CMK (cell line): ENCODE data around the gene RPE65.
"Not testable (repeated sequence)": the region's sequence is repeated elsewhere in the genome, so short reads cannot be mapped to it uniquely, and the experiment has no call there.

ENCODE experiments used
- DNase-seq: peaks from one replicate; pipeline ENCODE4 v3.0.0-alpha.2; 2010; ENCODE audit warnings: low read depth

RPE65 gene

DNA sequence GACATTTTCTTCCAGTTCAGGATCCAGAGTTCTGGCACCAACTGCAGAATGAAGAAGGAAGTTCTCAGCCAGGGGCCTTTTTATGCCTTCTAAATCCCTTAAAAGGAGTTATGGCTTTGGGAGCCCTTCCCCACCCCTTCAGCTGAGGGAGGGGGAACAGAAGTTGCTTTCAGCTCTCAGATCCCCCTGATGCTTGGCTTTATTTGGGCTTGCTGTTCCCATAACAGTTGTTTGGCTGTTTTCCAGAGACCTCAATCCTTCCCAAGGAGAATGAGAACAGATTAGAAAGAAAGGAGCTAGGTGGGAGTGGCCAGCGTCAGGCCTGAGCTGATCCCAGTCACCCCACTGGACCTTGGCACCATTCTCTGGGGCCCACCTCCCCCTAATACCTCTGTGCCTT, at the start of gene RPE65:
TSS of gene RPE65 (minus strand) at position 54 of the 400 bp plus-strand sequence. CDS start at position 5, 49 bp downstream.
- DNase-seq, result no peak

DNA sequence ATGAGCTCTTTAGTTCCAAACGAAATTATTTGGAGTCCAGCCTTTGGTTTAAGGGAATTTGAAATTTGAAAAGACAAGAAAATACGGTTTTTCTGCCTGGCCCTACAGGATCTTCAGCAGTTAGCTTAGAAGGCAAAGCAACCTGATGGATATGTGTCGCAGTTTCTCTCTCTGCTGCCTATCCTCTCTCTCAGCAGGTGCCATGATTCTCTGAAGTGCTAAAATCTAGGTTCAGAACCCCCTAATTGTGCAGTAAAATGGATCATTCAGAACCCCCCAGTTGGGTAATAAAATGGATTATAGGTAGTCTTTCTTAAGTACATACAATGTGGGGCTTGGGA, 47.6 kb upstream of the RPE65 start:
- DNase-seq, result no peak

DNA sequence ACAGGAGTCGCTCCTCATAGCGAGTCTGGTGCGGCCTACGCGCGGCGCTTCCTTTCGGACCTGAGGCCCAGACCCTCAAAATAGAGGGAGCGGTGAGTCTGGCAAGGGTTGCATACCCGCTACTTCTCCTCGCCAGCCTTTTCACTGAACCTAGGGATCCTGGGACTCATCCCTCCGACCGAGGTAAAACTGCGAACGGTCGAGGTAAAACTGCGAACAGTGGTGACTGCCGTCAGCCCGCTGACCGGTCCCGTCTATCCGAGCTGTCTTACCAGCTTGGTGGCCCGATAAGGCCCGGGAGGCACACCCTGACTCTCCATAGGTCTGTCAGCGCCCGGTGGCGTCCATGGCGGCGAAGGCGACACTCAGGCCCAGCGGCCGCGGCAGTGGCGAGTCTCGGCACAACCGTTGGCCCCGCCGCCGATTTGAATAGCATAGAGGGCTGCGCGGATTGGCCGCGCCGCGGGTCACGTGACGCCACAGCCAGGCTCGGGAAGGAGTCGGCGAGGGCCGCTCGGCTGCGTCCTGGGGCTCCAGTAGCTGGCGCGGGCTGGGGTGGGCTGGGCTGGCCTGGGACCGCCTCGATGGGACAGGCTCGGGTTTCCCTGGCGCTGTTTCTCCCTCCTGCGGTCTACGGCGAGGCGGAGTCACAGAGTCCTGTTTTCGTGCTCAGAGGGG, 47.1 kb upstream of the RPE65 start, which contains the start of gene DEPDC1:
TSS of gene DEPDC1 (minus strand) at position 403 of the 678 bp plus-strand sequence. CDS start at position 320, 83 bp downstream.
- peak; percentile 76 for DNase-seq

DNA sequence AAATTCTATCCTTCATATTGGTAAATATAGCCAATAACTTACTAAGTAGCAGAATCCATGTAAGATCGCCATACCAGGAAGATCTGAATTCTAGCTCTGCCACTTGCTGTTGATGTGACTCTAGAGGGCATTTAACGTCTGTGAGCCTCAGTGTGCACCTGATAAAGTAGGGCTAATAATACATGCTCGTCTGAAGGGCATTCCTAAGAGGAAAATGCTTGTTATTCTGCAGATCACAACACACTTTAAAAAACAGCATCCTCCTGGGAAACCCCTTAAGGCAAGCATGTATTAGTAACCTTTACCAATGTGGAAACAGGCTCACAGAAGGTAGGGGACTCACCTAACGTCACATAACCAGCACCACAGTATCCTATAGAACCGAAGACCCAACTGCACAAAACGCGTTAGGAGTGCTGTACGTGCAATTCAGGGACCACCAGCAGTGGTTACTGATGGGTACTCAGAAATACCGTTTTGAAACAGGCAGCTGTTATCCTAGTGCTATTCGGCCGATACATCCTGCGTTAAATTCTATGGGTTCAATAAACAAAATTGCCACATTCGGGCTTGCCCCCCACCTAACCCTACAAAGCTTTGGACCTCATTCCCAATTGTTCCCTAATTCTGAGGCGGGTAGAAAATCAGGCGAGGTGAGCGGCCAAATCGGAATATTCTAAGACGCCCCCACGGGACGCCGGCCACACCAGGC, 46.4 kb upstream of the RPE65 start:
- DNase-seq, result no peak

DNA sequence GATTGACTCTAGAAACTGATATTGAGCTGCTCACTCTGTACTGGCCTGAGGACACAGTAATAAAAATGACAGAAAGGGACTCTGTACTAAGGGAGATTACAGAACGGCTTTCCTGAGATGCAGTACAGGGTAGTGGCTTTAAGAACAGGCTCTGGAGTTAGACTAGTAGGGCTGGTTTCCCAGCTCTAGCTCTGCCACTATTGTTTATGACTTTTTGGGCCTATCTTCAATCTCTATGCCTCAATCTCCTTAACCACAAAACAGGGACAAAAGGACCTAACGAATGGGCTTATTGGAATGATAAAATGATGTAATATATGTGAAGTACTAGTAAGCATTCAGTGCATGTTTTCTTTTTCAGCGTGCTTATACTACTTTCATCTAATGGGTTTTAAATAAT, 45.8 kb upstream of the RPE65 start:
- no peak for DNase-seq

DNA sequence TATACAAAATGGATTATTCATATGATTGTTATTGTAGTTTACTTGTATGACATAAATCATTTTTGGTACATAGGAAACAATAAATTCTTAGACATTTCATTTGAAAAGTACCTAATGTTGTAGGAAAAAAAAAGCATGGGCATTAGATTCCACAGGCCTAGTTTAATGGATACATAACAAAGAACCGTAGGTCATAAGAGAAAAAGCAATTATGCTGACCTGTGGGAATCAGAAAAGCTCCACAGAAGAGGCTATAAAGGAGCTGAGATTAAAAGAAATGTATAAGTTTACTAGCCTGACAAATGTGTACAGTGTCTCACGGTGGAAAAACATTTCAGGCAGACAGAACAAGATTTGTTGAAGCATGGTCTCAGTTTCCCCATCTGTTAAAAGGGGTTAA, 43.4 kb upstream of the RPE65 start:
- DNase-seq, result no peak

DNA sequence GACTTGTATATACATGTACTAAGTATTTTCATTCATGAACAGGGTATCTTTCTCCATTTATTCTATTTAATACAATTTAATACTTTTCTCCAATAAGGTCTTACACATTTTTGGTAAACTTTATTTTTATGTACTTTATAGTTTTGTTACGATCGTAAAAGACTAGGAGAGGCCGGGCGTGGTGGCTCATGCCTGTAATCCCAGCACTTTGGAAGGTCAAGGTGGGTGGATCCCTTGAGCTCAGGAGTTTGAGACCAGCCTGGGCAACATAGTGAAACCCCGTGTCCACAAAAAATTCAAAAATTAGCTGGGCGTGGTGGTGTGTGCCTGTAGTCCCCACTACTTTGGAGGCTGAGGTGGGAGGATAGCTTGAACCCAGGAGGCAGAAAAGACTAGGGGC, 42.5 kb upstream of the RPE65 start:
- not testable (repeated sequence) for DNase-seq

DNA sequence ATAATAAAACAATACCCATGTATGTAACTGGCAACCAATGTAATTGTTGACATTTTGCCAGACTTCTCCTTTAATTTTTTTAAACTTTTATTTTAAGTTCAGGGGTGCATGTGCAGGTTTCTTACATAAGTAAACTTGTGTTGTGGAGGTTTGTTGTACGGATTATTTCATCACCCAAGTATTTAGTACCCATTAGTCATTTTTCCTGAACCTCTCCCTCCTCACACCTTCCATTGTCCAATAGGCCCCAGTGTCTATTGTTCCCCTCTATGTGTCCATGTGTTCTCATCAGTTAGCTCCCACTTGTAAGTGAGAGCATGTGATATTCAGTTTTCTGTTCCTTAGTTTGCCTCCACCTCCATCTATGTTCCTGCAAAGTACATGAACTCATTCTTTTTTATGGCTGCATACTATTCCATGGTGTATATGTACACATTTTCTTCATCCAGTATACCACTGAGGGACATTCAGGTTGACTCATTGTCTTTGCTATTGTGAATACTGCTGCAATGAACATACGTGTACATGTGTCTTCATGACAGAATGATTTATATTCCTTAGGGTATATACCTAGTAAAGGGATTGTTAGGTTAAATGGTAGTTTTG, 40.4 kb upstream of the RPE65 start:
- DNase-seq, result no peak

DNA sequence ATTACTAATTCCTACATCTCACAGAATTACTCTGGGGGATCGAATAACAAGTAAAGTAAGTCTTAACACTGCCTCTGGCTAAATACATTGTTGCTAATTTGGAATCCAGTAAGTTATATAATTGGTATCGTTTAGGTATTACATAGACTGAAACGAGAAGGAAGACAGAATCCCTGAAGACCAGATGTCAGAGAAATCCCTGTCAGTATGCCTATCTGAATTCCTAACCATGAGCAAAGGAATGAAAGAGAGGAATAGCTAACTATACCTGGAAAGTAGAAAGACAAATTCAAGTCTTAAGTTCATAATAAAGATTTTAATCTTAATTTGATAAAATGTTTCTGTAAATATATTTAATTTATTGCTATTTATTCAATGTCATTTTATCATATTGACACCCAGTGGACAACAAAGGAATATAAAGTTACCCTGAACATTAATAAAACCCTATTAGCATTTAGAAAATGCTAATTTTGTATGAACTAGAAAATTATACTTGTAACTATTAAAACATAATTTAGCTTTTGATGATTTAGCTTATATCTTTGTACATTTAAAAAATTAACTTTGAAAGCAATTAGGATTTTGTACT, 35.8 kb upstream of the RPE65 start:
- DNase-seq, result no peak

DNA sequence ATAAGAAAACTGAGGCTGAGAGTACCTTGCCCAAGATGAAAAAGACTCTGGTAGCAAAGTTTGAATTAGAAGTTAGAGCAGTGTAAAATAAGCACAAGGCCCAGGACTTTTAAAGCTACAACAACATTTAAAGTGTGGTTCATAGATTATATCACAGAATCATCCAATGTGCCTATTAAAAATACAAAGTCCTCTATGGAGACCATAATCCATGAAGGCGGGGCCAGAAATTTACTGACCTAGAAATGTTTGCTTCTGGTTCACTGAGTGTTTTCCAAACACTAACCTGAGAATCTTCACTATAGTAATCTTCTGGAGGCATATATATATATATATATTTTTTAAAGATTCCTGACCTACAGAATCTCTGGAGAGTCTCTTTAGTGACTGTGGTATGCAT, 34.9 kb upstream of the RPE65 start:
- DNase-seq, result no peak

DNA sequence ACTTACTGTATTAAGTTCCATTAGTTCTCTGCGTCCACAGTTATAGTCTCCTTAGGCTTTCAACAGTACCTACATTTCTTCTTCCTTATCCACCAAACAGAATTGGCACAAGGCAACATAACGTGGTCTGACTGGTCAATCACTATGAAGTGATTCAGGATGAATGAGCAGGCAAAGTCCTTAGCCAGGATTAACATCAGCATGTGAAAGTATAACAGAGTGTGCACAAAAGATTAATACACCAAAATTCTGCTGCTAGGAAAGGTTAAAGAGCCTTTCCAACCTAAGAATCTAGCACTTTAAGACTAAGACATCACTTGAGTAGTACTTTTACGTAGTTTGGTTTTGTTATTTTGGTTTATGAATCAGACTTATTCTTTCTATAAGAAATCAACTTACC, 31.3 kb upstream of the RPE65 start:
- no peak for DNase-seq

DNA sequence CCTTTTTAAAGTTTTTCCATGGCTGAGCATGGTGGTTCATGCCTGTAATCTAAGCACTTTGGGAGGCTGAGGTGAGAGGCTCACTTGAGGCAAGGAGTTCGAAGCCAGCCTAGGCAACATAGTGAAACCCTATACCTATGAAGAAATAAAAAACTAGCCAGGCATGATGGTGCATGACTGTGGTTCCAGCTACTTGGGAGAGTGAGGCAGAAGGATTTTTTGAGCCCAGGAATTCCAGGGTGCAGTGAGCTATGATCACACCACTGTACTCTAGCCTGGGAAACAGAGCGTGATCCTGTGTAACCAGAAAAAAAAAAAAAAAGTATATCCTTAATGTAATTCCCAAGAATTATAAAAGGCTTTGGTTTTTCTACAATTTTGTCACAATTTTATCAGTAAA, 29.7 kb upstream of the RPE65 start:
- no peak for DNase-seq

DNA sequence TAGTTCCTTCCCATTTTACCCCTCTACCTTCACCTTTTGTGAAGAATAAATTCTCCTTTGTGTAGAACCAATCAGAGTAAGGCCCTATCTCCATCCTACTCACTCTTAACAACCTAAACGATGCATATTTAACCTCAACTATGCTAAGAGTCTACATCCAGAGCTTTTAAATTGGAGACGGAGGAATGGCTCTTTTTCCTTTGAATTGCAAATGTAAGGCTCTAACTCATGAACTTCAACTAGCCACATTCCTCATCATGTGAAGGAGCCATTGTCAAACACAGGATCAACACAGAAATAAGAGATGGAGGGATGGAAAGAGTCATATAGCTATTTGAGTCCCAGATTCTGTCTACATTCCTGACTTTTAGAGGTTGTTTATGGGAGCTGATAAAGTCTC, 28.9 kb upstream of the RPE65 start:
- no peak for DNase-seq

DNA sequence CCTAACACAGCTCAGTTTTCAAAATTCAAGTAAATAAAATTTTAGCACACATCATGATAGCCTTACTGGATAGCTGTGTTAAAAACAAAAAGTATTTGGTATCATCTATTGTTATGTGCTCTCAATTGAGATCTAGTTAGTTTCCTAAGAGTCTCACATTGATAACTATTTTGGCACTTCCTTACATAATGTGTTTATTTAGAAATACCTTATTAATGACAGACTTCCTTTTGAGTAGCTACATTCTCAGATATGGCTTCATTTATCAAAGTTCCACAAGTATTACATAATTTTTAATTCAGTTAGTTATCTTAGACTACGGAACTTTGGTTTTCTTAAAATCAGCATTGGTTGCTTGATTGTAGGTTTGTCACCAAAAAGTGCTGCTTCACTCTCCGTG, 26.9 kb upstream of the RPE65 start:
- not testable (repeated sequence) for DNase-seq

DNA sequence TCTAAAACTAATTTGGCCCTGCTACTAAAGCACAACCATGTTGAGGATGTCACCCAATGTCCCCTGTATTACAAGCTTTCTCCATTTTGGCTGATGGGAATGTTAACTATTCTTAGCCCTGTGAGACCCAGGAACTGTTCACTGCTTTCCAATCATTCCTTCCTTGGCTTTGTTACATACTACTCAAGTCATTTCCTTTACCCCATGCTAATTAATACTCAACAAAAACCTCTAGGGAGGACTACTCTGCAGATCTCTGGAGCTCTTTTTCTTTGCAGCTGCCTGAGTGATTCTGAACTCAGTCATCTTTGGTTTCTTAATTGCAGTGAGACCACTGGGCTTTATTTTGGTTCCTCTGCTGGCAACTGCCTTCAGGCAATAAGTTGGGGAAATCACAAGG, 23.3 kb upstream of the RPE65 start:
- DNase-seq, result no peak

DNA sequence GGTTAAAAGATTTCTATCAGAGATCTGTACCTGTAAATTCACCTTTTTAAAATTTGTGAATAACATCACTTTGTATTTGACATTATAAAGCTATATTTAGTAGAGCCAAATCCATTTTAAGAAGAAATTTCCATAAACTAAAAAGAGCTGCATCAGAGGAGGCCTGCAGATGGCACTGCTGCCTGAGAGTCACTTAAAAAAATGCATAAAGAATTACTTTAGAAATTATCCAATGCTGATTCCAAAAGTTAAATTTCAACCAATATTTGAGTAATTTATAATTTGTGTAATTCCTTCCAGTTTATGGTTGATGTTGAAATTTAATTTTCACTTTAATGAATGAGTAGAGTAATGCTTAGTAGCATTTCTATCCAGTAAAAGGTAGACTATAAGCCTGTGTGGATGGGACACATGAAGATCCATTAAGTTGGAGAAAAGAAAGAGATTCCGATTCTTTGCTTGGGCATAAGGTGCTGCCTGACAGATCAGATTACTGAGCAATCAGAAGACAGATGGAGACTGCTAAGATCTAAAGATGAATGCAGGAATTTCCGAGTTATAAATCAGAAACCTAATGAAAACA, 20.7 kb upstream of the RPE65 start:
- no peak for DNase-seq

DNA sequence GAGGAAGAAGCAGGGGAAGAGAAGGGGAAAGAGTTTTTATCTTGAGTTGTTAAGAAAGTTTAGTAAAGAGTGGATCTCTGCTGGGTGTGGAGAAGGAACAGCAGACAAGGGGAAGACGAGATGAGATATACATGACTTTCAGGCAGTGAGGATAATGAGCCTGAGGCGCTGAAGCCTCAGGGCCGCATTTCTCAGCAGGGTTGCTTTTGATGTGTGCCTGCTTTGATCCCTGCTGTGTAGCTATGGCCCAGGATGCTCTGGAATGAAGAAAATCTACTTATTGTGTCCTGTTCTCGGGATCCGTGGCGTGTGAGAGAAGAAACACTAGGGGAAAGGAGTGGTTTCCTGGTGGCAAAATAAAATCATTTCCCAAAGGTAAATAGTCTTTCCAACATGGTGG, 15.1 kb upstream of the RPE65 start:
- no peak for DNase-seq

DNA sequence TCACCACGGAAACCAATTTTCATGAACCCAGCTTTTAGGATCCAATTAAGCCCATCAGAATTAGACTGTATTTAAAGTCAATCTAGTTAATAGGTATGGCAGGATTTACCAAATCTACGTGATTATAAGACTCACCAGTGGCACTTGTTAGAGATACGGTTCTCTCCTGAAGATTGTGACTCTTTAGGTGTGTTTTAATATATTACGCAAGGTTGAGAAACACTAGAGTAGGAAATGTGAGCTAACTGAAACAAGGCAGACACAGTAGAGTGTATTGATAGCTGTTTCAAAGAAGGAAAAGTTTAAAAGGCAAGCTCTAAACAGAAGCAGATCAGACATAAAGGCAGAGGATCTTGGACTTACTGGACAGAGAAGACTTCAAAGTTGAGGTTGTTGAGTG, 11.2 kb upstream of the RPE65 start:
- no peak for DNase-seq

DNA sequence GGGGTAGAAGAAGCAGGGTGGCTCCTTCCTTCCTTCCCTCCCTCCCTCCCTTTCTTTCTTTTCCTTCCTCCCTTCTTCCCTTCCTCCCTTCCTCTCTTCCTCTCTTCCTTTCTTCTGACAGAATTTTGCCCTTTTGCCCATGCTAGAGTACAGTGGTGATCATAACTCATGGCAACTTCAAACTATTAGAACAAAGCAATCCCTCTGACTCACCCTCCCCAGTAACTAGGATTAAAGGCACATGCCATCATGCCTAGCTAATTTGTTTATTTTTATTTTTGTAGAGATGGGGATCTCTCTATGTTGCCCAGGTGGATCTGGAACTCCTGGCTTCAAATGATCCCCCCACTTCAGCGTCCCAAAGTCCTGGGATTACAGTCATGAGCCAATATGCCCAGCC, 10.0 kb upstream of the RPE65 start:
- DNase-seq, result no peak

DNA sequence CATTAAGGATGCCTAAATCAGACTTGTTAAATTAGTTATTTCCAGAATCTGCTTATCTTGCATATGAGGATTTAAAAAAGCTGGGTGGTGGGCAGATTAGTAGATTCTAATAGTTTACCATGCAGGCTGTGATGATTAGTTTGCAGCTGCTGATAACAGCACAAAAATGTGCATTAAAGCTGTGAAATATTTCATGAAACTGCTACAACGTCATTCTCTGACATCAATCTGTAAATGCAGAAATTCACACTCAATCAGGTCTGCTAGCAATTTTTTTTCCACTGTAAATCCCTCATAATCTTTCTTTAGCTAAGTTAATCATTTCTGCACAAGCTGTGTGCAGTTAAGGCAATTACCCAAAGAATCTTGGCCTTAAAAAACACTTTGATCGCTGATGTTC, 9.3 kb upstream of the RPE65 start:
- DNase-seq, result no peak

DNA sequence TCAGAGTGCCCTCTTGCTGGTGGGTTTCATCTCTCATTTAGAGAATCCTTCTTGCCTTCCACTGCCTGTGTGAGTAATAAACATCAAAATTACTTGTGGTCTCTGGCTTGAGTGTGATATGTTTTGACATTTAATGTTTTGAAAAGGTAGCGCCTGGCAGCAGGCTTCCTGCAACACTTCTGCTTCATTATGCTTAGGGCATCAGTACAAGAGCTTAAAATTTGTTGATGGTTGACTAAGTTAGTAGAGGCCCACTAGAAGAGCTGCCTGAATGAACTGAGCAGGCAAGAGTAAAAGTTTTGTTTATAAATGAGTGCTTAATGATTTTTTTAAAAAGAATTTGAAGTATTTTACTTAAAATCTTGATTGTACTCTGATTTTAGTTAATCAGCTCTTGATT, 6.4 kb upstream of the RPE65 start:
- DNase-seq, result no peak

DNA sequence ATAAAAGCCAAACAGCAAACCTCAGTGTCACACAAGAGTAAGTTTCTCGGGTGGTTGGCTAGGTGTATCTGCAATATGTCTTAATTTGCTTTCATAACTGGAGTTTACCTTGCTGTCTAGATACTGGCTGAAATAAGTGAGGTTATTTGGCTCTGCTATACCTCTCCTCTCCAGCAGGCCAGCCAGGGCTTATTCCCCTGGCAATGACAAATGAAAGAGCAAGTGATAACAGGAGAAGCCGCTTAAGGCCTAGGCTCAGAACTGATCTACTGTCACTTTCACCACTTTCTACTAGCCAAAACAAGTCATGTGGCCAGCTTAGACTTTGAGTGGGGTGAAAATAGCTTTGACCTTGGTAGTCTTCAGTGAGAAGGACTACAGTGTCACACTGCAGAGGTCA, 4.8 kb upstream of the RPE65 start:
- no peak for DNase-seq
